K562 (cell line): ENCODE data around the gene NFIC. TPM values are rescaled to one million over a fixed set of nuclear protein-coding genes. Genes with fewer than 3 reads are reported as not detected.
A peak's percentile ranks its signal among the peaks of the same experiment; 100 is the strongest.

Experiments used
- CHD1 ChIP-seq: fragments of 200-600 bp; sonication (generic); IDR thresholded peaks from one replicate; pipeline ENCODE4 v1.6.1; 2012; ENCODE audit warnings: mild to moderate bottlenecking, moderate library complexity, low read length, inconsistent platforms
- EZH2 ChIP-seq: IDR thresholded peaks from 2 replicates; pipeline ENCODE4 v1.6.1; 2012; ENCODE audit warnings: low read depth, mild to moderate bottlenecking, inconsistent platforms, low read length, borderline replicate concordance
- FOSL1 ChIP-seq: fragments of 200-800 bp; sonication (Bioruptor generic); conservative IDR thresholded peaks from 2 replicates; pipeline ENCODE4 v1.6.1; 2016; ENCODE audit warnings: missing genetic modification characterization, missing compliant biosample characterization
- HNRNPLL ChIP-seq: fragments of 200-400 bp; formaldehyde crosslinking; IDR thresholded peaks from 2 replicates; pipeline ENCODE4 v1.6.1; 2017; ENCODE audit warnings: low read length, low read depth, mild to moderate bottlenecking; ENCODE audit not compliant: poor library complexity, severe bottlenecking
- NCOA2 ChIP-seq, 2 experiments: fragments of 450-650 bp; IDR thresholded peaks; 2 replicates each; pipeline ENCODE4 v1.6.1; 2018; ENCODE audit warnings: mild to moderate bottlenecking in 2 of 2, moderate library complexity in 1 of 2; ENCODE audit not compliant: partially characterized antibody in 2 of 2
- XRCC5 ChIP-seq: fragments of 200-400 bp; formaldehyde crosslinking; IDR thresholded peaks from 2 replicates; pipeline ENCODE4 v1.6.1; 2017; ENCODE audit warnings: low read depth, mild to moderate bottlenecking, low read length
- polyA plus RNA-seq, 8 experiments: library from polyadenylated mRNA; depleted of rRNA in 4 of 8; stranded (reverse) in 5 of 8; unstranded in 3 of 8; fragments of >200 nt; fragmentation: Nextera tagmentation in 2 of 8; fragmentation: Illumina TruSeq in 1 of 8; extraction: Ambion mirVana in 2 of 8; extraction: Trizol in 1 of 8; gene quantifications; 2 replicates each; pipeline versions ENCODE4 v1.2.1 to v1.2.3, GENCODE V29; 2011 to 2014; ENCODE audit warnings: inconsistent platforms in 1 of 8, missing spikeins in 1 of 8
- total RNA-seq, 7 experiments: library from RNA; depleted of rRNA in 6 of 7; stranded (reverse); fragments of >200 nt in 6 of 7; fragmentation: Illumina TruSeq in 2 of 7; extraction: Trizol in 2 of 7; gene quantifications; 2 replicates each; pipeline versions ENCODE4 v1.2.1 to v1.2.3, GENCODE V29; 2011 to 2021; ENCODE audit warnings: low replicate concordance in 1 of 7
- TF ChIP-seq, protein P1 (sequence below): fragments of 450-650 bp; IDR thresholded peaks from 2 replicates; pipeline ENCODE4 v1.6.1; 2016; ENCODE audit warnings: low read depth
- TF ChIP-seq, protein P2 (sequence below): sonication (generic); formaldehyde crosslinking; IDR thresholded peaks from 2 replicates; pipeline ENCODE4 v1.8.1; 2023; ENCODE audit warnings: mild to moderate bottlenecking, missing genetic modification reagents
- TF ChIP-seq, protein P3 (sequence below): fragments of 250-450 bp; sonication (Bioruptor Pico); IDR thresholded peaks from 2 replicates; pipeline ENCODE4 v1.9.0; 2021; ENCODE audit warnings: mild to moderate bottlenecking, inconsistent platforms
- TF ChIP-seq, protein P4 (sequence below): fragments of 450-650 bp; IDR thresholded peaks from 2 replicates; pipeline ENCODE4 v1.6.1; 2016; ENCODE audit warnings: antibody characterized with exemption

Gene NFIC
- total and polyA plus RNA-seq, 9 of the 15 experiments (the other 6 are each of a cell fraction or from before 2014, with no cell fraction given): 0.71 to 62.1 (median 6.9) TPM

DNA sequence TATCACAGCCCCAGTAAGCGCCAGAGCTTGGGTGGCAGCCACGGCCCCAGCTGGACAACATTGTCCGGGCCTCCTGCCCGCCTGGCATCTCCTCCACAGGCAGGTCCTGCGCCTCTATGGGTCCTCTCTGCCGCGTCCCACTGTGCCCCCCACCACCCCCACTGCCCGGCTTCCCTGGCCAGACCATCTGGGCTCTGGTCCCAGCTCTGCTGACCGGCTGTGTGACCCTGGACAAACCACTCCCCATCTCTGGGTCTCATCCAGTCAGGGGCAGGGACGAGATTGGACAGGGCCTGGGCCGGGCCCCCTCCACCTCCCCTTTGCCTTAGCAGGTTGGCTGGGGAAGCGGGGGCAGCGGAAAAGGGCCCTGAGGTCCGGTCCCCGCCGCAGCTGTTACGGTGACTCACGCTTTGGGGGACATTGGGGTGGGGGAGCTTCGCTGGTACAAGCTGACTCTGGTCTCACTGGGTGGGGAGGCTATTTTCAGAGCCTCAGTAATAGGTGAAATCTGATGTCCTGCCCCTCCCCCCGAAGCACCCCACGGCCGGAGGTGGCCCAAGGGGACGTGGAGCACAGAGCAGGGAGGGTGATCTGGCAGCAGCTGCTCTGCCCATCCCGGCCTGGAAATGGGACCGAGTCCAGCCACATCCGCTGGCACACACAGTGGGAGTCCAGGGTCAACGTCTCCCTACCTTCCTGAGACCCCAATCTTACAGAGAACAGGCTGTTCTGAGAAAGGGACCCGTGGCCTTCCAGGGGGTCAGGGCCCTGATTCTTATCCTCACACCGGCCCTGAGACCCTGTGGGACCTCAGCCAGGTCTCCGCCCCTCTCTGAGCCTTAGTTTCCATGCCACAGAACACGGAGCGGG is 9.1 kb downstream of the NFIC start (continued):
- TF ChIP-seq, protein P1, sequence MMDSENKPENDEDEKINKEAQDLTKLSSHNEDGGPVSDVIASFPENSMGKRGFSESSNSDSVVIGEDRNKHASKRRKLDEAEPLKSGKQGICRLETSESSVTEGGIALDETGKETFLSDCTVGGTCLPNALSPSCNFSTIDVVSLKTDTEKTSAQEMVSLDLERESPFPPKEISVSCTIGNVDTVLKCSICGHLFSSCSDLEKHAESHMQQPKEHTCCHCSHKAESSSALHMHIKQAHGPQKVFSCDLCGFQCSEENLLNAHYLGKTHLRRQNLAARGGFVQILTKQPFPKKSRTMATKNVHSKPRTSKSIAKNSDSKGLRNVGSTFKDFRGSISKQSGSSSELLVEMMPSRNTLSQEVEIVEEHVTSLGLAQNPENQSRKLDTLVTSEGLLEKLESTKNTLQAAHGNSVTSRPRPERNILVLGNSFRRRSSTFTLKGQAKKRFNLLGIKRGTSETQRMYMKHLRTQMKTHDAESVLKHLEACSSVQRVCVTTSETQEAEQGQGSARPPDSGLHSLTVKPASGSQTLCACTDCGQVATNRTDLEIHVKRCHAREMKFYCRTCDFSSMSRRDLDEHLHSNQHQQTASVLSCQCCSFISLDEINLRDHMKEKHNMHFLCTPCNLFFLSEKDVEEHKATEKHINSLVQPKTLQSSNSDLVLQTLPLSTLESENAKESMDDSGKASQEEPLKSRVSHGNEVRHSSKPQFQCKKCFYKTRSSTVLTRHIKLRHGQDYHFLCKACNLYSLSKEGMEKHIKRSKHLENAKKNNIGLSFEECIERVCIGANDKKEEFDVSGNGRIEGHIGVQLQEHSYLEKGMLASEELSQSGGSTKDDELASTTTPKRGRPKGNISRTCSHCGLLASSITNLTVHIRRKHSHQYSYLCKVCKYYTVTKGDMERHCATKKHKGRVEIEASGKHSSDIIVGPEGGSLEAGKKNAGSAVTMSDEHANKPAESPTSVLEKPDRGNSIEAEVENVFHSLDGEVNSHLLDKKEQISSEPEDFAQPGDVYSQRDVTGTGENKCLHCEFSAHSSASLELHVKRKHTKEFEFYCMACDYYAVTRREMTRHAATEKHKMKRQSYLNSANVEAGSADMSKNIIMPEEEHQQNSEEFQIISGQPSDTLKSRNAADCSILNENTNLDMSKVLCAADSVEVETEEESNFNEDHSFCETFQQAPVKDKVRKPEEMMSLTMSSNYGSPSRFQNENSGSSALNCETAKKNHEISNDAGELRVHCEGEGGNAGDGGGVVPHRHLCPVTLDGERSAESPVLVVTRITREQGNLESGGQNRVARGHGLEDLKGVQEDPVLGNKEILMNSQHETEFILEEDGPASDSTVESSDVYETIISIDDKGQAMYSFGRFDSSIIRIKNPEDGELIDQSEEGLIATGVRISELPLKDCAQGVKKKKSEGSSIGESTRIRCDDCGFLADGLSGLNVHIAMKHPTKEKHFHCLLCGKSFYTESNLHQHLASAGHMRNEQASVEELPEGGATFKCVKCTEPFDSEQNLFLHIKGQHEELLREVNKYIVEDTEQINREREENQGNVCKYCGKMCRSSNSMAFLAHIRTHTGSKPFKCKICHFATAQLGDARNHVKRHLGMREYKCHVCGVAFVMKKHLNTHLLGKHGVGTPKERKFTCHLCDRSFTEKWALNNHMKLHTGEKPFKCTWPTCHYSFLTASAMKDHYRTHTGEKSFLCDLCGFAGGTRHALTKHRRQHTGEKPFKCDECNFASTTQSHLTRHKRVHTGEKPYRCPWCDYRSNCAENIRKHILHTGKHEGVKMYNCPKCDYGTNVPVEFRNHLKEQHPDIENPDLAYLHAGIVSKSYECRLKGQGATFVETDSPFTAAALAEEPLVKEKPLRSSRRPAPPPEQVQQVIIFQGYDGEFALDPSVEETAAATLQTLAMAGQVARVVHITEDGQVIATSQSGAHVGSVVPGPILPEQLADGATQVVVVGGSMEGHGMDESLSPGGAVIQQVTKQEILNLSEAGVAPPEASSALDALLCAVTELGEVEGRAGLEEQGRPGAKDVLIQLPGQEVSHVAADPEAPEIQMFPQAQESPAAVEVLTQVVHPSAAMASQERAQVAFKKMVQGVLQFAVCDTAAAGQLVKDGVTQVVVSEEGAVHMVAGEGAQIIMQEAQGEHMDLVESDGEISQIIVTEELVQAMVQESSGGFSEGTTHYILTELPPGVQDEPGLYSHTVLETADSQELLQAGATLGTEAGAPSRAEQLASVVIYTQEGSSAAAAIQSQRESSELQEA: no peak
- TF ChIP-seq, protein P2, sequence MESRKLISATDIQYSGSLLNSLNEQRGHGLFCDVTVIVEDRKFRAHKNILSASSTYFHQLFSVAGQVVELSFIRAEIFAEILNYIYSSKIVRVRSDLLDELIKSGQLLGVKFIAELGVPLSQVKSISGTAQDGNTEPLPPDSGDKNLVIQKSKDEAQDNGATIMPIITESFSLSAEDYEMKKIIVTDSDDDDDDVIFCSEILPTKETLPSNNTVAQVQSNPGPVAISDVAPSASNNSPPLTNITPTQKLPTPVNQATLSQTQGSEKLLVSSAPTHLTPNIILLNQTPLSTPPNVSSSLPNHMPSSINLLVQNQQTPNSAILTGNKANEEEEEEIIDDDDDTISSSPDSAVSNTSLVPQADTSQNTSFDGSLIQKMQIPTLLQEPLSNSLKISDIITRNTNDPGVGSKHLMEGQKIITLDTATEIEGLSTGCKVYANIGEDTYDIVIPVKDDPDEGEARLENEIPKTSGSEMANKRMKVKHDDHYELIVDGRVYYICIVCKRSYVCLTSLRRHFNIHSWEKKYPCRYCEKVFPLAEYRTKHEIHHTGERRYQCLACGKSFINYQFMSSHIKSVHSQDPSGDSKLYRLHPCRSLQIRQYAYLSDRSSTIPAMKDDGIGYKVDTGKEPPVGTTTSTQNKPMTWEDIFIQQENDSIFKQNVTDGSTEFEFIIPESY (CRISPR knock-in tag): peak; percentile 56
- TF ChIP-seq HNRNPLL (no peak), XRCC5 (no peak), FOSL1 (tag) (peak; percentile 68), EZH2 (no peak), CHD1 (no peak), NCOA2 (IDR thresholded peaks at IDR 0.05; ENCODE audit: partially characterized antibody in 2 of 2) (no peak)
- TF ChIP-seq, protein P3, sequence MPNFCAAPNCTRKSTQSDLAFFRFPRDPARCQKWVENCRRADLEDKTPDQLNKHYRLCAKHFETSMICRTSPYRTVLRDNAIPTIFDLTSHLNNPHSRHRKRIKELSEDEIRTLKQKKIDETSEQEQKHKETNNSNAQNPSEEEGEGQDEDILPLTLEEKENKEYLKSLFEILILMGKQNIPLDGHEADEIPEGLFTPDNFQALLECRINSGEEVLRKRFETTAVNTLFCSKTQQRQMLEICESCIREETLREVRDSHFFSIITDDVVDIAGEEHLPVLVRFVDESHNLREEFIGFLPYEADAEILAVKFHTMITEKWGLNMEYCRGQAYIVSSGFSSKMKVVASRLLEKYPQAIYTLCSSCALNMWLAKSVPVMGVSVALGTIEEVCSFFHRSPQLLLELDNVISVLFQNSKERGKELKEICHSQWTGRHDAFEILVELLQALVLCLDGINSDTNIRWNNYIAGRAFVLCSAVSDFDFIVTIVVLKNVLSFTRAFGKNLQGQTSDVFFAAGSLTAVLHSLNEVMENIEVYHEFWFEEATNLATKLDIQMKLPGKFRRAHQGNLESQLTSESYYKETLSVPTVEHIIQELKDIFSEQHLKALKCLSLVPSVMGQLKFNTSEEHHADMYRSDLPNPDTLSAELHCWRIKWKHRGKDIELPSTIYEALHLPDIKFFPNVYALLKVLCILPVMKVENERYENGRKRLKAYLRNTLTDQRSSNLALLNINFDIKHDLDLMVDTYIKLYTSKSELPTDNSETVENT (CRISPR knock-in tag): no peak
- TF ChIP-seq, protein P4, sequence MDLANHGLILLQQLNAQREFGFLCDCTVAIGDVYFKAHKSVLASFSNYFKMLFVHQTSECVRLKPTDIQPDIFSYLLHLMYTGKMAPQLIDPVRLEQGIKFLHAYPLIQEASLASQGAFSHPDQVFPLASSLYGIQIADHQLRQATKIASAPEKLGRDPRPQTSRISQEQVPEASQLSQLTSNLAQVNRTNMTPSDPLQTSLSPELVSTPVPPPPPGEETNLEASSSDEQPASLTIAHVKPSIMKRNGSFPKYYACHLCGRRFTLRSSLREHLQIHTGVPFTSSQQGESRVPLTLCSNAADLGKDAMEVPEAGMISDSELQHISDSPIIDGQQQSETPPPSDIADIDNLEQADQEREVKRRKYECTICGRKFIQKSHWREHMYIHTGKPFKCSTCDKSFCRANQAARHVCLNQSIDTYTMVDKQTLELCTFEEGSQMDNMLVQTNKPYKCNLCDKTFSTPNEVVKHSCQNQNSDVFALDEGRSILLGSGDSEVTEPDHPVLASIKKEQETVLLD: 0 out of 2 replicates have a peak, but pooled peaks have one; percentile 33
